ENCODE measurements around the gene EDC4.

- TF ChIP-seq CTCF (IDR thresholded peaks at IDR 0.05) (no peak), POLR2A (IDR thresholded peaks at IDR 0.05) (peak in 1 of 2 donors; percentile 64)
Observed at GRCh38 chr16:67862623-67863583, 9.9 kb upstream of the EDC4 start.

Measured in adrenal gland (tissue), 5 donors.